ENCODE measurements around the gene MXRA8. TPM values are rescaled to one million over a fixed set of nuclear protein-coding genes. Genes with fewer than 3 reads are reported as not detected.
A peak's percentile ranks its signal among the peaks of the same experiment; 100 is the strongest.
"Not testable (repeated sequence)": the region's sequence is repeated elsewhere in the genome, so short reads cannot be mapped to it uniquely, and the experiment has no call there.

Gene MXRA8
- polyA plus RNA-seq, 2 donors = 7.5 to 14.7 TPM

DNA sequence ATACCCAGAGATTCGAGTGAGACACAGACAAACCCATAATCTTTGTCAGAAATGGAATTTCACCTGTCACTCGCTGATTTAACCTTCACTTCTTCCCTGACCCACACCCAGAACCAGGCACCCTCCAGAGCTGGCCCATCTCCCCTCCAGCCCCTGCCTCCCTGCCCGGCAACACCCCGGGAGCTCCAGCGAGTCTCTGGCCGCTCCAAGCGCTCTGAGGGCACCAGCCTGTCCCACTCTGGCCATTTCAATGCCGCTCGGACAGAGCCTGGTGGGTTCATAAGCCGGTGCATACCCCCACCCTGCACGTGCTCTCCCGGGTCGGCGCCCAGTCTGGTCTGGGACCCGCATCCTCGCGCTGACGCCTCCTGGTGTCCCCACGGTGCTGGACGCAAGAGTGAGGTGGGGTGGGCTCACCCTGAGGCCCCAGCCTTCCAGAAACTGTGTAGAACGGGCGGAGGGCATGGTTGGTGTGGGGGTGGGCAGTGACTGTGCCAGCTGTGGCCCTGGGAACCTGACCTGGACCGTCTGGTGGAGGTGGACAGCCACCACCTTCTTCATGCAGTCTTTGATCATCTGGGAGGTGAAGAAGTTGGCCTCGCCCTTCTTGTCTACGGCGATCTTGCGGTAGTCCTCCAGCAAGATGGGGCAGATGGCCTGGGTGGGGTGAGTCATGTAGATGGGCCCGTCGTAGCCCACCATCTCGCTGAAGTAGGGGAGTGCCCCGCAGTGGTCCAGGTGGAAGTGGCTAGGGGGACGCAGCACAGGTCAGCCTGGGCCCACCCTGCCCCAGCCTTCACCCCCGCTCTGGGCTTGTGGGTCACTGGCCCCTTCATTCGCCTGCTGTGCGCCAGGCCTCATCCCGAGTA, 39.3 kb downstream of the MXRA8 start:
- H3K4me1 ChIP-seq (ENCODE audit: control insufficient read depth in 2 of 2, insufficient read depth in 2 of 2, low read length in 1 of 2) = peaks cover 0 to 17% of the 10 kb centered on the region in 2 donors
- 85 to 88% methylated on average over 36 of the region's 36 CpGs for WGBS, 2 donors
- H3K36me3 ChIP-seq (ENCODE audit: control insufficient read depth in 2 of 2, insufficient read depth in 2 of 2, low read length in 1 of 2) = peaks cover 2 to 31% of the 10 kb centered on the region in 2 donors
- peak overlapping the region; percentile 43 to 58 for H3K27ac ChIP-seq (ENCODE audit: low read depth in 2 of 2, low read length in 1 of 2)
- H3K9me3 ChIP-seq (ENCODE audit: control insufficient read depth in 2 of 2, insufficient read depth in 1 of 2, low read depth in 1 of 2, low read length in 1 of 2) = no peaks in the 10 kb centered on the region
- H3K4me3 ChIP-seq (ENCODE audit: low read depth in 1 of 2, low read length in 2 of 2) = no peak overlapping the region
- no peaks in the 10 kb centered on the region for H3K27me3 ChIP-seq (ENCODE audit: control insufficient read depth in 1 of 2, insufficient read depth in 2 of 2, low read length in 2 of 2)

DNA sequence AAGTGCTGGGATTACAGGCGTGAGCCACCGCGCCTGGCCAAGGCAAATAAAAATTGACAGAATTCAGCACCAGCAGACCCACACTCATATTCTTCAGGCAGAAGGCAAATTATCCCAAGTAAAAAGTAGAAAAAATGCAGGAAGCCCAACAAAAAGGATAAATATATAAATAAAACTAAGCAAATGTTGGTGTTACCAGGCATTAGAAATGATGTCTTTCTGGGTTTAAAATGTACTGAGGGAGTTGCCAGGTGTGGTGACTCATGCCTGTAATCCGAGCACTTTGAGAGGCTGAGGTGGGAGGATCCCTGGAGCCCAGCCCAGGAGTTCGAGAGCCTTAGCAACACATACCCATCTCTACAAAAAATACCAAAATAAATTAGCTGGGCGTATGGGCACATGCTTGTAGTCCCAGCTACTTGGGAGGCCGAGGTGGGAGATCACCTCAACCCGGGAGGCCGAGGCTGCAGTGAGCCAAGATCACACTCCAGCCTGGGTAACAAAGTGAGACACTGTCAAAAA, 40.2 kb downstream of the MXRA8 start:
- WGBS, 2 donors = 41 to 49% methylated on average over 9 of the region's 9 CpGs
- Histone ChIP-seq H3K9me3 (ENCODE audit: control insufficient read depth in 2 of 2, insufficient read depth in 1 of 2, low read depth in 1 of 2, low read length in 1 of 2) (no peaks in the 10 kb centered on the region), H3K36me3 (ENCODE audit: control insufficient read depth in 2 of 2, insufficient read depth in 2 of 2, low read length in 1 of 2) (peaks cover 2 to 39% of the 10 kb centered on the region in 2 donors), H3K4me1 (ENCODE audit: control insufficient read depth in 2 of 2, insufficient read depth in 2 of 2, low read length in 1 of 2) (peaks cover 0 to 13% of the 10 kb centered on the region in 2 donors), H3K27ac (ENCODE audit: low read depth in 2 of 2, low read length in 1 of 2) (peak overlapping the region; percentile 64 to 75), H3K27me3 (ENCODE audit: control insufficient read depth in 1 of 2, insufficient read depth in 2 of 2, low read length in 2 of 2) (no peaks in the 10 kb centered on the region), H3K4me3 (ENCODE audit: low read depth in 1 of 2, low read length in 2 of 2) (no peak overlapping the region)

DNA sequence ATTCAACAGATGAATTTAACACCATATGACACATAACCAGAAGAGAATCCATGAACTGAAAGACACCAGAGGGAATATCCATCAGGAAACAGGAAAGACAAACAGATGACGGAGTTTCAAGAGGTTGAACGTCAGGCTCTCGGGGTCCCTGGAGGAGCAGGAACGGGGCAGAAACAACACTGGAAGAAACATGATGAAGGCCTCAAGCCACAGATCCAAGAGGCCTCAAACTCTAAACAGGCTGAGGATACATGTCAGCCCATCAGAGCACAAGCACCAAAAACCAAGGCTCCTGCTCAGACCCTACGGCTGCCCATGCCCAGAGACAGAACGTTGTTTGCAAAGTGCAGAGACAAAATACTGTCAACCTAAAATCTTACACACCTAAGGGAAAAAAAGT, 40.9 kb downstream of the MXRA8 start:
- 81 to 84% methylated on average over 6 of the region's 6 CpGs for WGBS, 2 donors

DNA sequence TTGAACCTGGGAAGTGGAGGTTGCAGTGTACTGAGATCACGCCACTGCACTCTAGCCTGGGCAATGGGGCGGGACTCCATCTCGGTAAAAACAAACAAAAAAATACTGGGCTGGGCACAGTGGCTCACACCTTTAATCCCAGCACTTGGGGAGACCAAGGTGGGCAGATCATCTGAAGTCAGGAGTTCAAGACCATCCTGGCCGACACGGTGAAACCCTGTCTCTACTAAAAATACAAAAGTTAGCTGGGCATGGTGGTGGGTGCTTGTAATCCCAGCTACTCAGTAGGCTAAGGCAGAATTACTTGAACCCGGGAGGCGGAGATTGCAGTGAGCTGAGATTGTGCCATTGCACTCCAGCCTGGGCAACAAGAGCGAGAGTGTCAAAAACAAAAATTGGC, 42.2 kb downstream of the MXRA8 start:
- not testable (repeated sequence) for H3K27ac ChIP-seq (ENCODE audit: low read depth in 2 of 2, low read length in 1 of 2)
- 88 to 90% methylated on average over 8 of the region's 8 CpGs for WGBS, 2 donors

More for the DNA sequence above, 40.9 kb downstream of the MXRA8 start:
- Histone ChIP-seq H3K4me3 (ENCODE audit: low read depth in 1 of 2, low read length in 2 of 2) (no peak overlapping the region), H3K27me3 (ENCODE audit: control insufficient read depth in 1 of 2, insufficient read depth in 2 of 2, low read length in 2 of 2) (no peaks in the 10 kb centered on the region), H3K27ac (ENCODE audit: low read depth in 2 of 2, low read length in 1 of 2) (peak overlapping the region in 1 of 2 donors; percentile 75), H3K9me3 (ENCODE audit: control insufficient read depth in 2 of 2, insufficient read depth in 1 of 2, low read depth in 1 of 2, low read length in 1 of 2) (no peaks in the 10 kb centered on the region), H3K36me3 (ENCODE audit: control insufficient read depth in 2 of 2, insufficient read depth in 2 of 2, low read length in 1 of 2) (peaks cover 2 to 47% of the 10 kb centered on the region in 2 donors), H3K4me1 (ENCODE audit: control insufficient read depth in 2 of 2, insufficient read depth in 2 of 2, low read length in 1 of 2) (peaks cover 0 to 8% of the 10 kb centered on the region in 2 donors)

DNA sequence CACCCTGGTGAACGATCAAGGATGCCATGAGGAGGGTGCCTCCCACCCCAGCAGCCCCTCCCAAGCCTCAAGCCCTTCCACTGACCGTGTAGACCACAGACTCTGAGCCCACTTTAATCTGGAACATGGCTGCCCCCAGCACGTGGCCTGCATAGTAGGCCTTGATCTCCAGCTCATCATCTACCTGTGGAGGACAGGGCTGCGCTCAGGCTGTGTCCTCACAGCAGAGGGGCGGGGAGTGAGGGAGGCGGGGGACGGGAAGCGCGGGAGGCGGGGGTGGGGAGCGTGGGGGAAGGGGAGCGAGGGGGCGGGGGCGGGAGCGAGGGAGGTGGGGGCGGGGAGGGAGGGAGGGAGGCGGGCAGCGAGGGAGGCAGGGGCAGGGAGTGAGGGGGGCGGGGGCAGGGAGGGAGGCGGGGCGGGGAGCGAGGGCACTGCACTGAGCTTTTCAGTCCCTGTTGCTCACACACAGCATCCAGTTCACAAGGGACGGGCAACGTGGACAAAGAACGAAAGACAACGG, 42.9 kb downstream of the MXRA8 start:
- Histone ChIP-seq H3K27ac (ENCODE audit: low read depth in 2 of 2, low read length in 1 of 2) (no peak overlapping the region), H3K27me3 (ENCODE audit: control insufficient read depth in 1 of 2, insufficient read depth in 2 of 2, low read length in 2 of 2) (no peaks in the 10 kb centered on the region), H3K4me3 (ENCODE audit: low read depth in 1 of 2, low read length in 2 of 2) (no peak overlapping the region), H3K4me1 (ENCODE audit: control insufficient read depth in 2 of 2, insufficient read depth in 2 of 2, low read length in 1 of 2) (peaks cover 0 to 13% of the 10 kb centered on the region in 2 donors), H3K36me3 (ENCODE audit: control insufficient read depth in 2 of 2, insufficient read depth in 2 of 2, low read length in 1 of 2) (peaks cover 2 to 62% of the 10 kb centered on the region in 2 donors), H3K9me3 (ENCODE audit: control insufficient read depth in 2 of 2, insufficient read depth in 1 of 2, low read depth in 1 of 2, low read length in 1 of 2) (no peaks in the 10 kb centered on the region)
- 71 to 75% methylated on average over 16 to 22 of the region's 26 CpGs for WGBS, 2 donors

More for the DNA sequence above, 42.2 kb downstream of the MXRA8 start:
- peaks cover 2 to 58% of the 10 kb centered on the region in 2 donors for H3K36me3 ChIP-seq (ENCODE audit: control insufficient read depth in 2 of 2, insufficient read depth in 2 of 2, low read length in 1 of 2)
- H3K4me3 ChIP-seq (ENCODE audit: low read depth in 1 of 2, low read length in 2 of 2); H3K9me3 ChIP-seq (ENCODE audit: control insufficient read depth in 2 of 2, insufficient read depth in 1 of 2, low read depth in 1 of 2, low read length in 1 of 2); H3K27me3 ChIP-seq (ENCODE audit: control insufficient read depth in 1 of 2, insufficient read depth in 2 of 2, low read length in 2 of 2): not testable (repeated sequence)
- peaks cover 0 to 11% of the 10 kb centered on the region in 2 donors for H3K4me1 ChIP-seq (ENCODE audit: control insufficient read depth in 2 of 2, insufficient read depth in 2 of 2, low read length in 1 of 2)

DNA sequence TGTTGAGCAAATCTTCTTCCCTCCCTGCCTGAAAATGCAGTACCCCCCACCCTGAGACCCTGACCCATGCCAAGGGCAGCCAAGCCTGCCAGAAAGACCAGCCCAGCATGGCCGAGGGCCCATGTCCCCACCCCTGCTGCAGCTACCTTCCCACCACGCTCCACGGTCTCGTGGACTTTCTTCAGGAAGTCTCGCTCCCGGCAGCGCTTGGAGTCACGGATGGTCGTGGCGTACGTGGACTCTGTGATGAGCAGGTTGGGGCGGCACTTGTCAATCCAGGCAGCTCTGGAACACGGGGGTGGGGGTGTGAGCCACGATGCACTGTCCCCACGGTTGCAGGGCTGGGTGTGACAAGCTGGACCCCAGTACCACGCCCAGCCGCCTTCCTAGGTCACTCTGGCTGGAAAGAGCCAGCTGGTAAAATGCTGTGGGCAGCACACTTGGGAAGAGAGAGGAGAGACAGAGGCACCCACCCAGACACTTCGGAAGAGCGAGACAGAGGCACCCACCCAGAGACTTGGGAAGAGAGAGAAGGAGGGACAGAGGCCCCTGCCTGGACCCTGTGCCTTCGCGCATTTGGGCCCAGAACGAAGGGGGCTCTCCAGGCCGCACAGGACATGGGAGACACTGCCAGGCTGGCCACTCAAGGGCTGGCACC, 43.5 kb downstream of the MXRA8 start:
- Histone ChIP-seq H3K4me3 (ENCODE audit: low read depth in 1 of 2, low read length in 2 of 2) (no peak overlapping the region), H3K36me3 (ENCODE audit: control insufficient read depth in 2 of 2, insufficient read depth in 2 of 2, low read length in 1 of 2) (peaks cover 2 to 59% of the 10 kb centered on the region in 2 donors), H3K27me3 (ENCODE audit: control insufficient read depth in 1 of 2, insufficient read depth in 2 of 2, low read length in 2 of 2) (no peaks in the 10 kb centered on the region), H3K9me3 (ENCODE audit: control insufficient read depth in 2 of 2, insufficient read depth in 1 of 2, low read depth in 1 of 2, low read length in 1 of 2) (no peaks in the 10 kb centered on the region), H3K27ac (ENCODE audit: low read depth in 2 of 2, low read length in 1 of 2) (no peak overlapping the region), H3K4me1 (ENCODE audit: control insufficient read depth in 2 of 2, insufficient read depth in 2 of 2, low read length in 1 of 2) (peaks cover 2 to 20% of the 10 kb centered on the region in 2 donors)
- WGBS, 2 donors = 89% methylated on average over 23 of the region's 23 CpGs

DNA sequence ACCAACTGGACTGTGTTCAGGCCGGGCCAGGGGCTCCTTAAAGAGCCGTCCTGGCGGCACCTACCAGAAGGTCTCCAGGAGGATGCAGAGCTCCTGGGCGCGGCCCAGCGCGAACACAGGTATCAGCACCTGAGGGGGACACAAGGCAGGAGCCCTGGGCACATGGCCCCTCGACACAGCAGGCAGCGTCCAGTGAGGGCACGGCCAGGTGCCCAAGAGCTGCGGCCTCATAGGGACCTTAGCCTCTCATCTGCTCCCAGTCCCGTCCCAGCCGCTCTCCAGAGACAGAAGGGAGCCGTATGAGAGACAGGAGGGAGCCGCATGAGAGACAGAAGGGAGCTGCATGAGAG, 44.1 kb downstream of the MXRA8 start:
- H3K4me3 ChIP-seq (ENCODE audit: low read depth in 1 of 2, low read length in 2 of 2) = no peak overlapping the region
- H3K27me3 ChIP-seq (ENCODE audit: control insufficient read depth in 1 of 2, insufficient read depth in 2 of 2, low read length in 2 of 2) = no peaks in the 10 kb centered on the region
- H3K36me3 ChIP-seq (ENCODE audit: control insufficient read depth in 2 of 2, insufficient read depth in 2 of 2, low read length in 1 of 2) = peaks cover 2 to 57% of the 10 kb centered on the region in 2 donors
- no peak overlapping the region for H3K27ac ChIP-seq (ENCODE audit: low read depth in 2 of 2, low read length in 1 of 2)
- H3K9me3 ChIP-seq (ENCODE audit: control insufficient read depth in 2 of 2, insufficient read depth in 1 of 2, low read depth in 1 of 2, low read length in 1 of 2) = no peaks in the 10 kb centered on the region
- peaks cover 3 to 26% of the 10 kb centered on the region in 2 donors for H3K4me1 ChIP-seq (ENCODE audit: control insufficient read depth in 2 of 2, insufficient read depth in 2 of 2, low read length in 1 of 2)
- 94 to 96% methylated on average over 15 of the region's 15 CpGs for WGBS, 2 donors

DNA sequence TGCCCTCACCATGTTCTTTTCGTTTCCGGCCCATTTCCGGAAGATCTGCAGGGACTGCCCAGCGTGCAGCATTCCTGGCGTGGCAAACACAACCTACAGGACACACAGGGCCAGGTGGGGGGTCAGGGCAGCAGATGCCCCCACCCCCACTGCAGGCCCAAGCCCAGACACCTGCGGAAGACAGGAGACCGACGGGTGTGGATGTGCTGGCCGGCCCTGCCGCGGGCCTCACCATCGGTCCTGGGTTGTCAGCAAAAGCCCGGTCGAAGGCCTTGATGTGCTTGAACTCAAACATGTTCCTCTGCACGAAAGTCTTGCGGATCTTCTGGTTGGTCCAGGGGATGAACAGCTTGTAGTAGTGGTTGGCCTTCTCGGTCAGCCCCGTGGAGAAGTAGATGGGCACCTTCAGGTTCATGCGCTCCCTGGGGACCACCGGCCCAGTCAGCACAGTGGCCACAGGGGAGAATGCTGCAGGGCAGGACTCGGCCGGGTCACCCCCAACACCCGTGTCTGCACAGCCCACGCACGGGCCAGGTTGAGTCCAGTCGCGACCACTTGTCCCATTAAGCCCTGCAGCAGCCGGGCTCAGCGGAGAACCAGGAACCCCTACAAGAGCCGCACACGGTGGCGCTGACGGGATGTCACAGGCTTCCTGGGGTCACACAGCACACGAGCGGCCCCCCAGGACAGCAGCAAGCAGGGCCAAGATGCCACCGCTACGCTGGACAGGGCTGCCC, 44.7 kb downstream of the MXRA8 start:
- H3K9me3 ChIP-seq (ENCODE audit: control insufficient read depth in 2 of 2, insufficient read depth in 1 of 2, low read depth in 1 of 2, low read length in 1 of 2) = no peaks in the 10 kb centered on the region
- H3K27ac ChIP-seq (ENCODE audit: low read depth in 2 of 2, low read length in 1 of 2) = no peak overlapping the region
- peaks cover 0 to 52% of the 10 kb centered on the region in 2 donors for H3K36me3 ChIP-seq (ENCODE audit: control insufficient read depth in 2 of 2, insufficient read depth in 2 of 2, low read length in 1 of 2)
- H3K27me3 ChIP-seq (ENCODE audit: control insufficient read depth in 1 of 2, insufficient read depth in 2 of 2, low read length in 2 of 2) = no peaks in the 10 kb centered on the region
- peaks cover 3 to 22% of the 10 kb centered on the region in 2 donors for H3K4me1 ChIP-seq (ENCODE audit: control insufficient read depth in 2 of 2, insufficient read depth in 2 of 2, low read length in 1 of 2)
- WGBS, 2 donors = 90 to 93% methylated on average over 37 of the region's 37 CpGs
- no peak overlapping the region for H3K4me3 ChIP-seq (ENCODE audit: low read depth in 1 of 2, low read length in 2 of 2)

Measured in esophagus (tissue), 2 donors.